HG03039 (cell line): Measurements from ENCODE around the gene GABARAP.
A peak's percentile ranks its signal among the peaks of the same experiment; 100 is the strongest.

ENCODE experiments used
- ATAC-seq: cut with Tn5 transposase; IDR thresholded peaks from one replicate; pipeline ENCODE4 v1.9.1; 2021; ENCODE audit warnings: mild to moderate bottlenecking, moderate library complexity; ENCODE audit not compliant: unreplicated experiment

GABARAP gene

DNA sequence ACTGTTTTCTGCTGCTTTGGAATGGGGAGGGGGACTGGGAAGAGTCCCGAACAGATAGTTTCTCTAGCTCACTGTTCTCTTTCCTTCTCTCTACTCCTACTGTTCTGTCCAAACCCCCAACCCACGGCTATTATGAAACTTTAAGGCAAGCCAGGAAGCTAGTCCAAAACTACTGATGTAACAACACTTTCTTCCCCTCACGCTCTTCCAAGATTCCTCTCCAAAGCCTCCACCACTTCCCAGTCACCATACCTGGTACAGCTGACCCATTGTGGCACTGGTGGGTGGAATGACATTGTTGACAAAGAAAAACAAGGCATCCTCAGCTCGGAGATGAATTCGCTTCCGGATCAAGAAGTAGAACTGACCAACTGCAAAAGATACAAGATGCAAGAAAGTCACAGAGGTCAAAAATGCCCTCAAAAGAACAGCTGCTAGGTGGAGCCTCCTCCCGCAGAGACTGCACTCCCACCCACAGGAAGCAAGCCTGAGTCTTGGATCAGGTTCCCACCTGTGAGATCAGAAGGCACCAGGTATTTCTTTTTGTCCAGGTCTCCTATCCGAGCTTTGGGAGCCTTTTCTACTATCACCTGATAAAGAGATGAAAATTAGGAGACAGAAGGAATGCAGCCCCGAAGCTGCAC is 1.0 kb downstream of the GABARAP start:
- no peak for ATAC-seq

DNA sequence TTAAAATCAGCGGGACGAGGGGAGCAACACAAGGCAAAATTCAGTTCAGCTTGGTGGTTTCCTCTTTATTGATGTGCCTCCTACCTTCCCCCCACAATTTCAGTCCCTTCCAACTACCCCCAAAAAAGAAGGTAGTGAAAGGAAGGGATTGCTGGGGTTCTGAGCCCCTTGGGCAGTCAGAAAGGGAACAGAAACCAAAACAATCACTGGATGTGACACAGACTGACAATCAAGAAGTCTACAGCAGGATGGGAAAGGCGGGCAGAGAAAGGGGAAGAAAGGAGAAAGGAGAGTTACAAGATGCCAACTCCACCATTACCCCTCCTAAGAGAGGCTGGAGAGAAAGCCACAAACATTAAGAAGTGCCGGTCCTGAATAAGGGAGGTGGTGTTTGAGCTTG is 1.9 kb downstream of the GABARAP start:
- ATAC-seq = no peak

- ATAC-seq = peak; percentile 36
Observed at GRCh38 chr17:7239091-7240027, 2.9 kb downstream of the GABARAP start, which contains the start of gene PHF23. PHF23 (minus strand) TSS chr17:7239457; CDS start chr17:7239279, 178 bp downstream.

GRCh38 chr17:7238420-7239090 is 3.7 kb downstream of the GABARAP start:
- ATAC-seq = no peak

GRCh38 chr17:7237761-7238419 is 4.4 kb downstream of the GABARAP start:
- no peak for ATAC-seq

- ATAC-seq = no peak
Observed at GRCh38 chr17:7237266-7237760, 4.9 kb downstream of the GABARAP start.

DNA sequence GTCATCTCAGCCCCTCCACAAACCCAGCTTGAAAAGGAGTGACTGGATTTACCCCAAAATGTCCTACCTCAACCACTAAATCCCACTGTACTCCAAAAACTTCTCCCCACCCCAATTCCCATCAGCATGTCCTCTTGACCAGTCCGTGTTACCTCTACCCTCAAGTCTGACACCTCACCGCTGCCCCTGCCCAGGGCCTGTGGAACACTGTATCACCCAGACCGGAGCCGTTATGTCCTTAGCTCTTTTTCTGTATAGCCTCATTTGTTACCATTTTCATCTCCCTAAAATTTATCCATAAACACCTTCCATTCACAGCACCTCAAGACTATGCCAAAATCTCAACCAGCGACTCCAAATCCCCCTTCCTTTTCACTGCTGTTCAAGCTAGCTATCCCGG is 5.4 kb downstream of the GABARAP start:
- no peak for ATAC-seq

- no peak for ATAC-seq
Observed at GRCh38 chr17:7235693-7236665, 6.3 kb downstream of the GABARAP start.

- ATAC-seq = peak; percentile 45
Observed at GRCh38 chr17:7234083-7234951, 7.9 kb downstream of the GABARAP start, which contains the start of gene DVL2. DVL2 (minus strand) TSS chr17:7234517; CDS start chr17:7234262, 255 bp downstream.

GRCh38 chr17:7233701-7234082 is 8.6 kb downstream of the GABARAP start:
- ATAC-seq = no peak

- no peak for ATAC-seq
Observed at GRCh38 chr17:7232114-7232513, 10.1 kb downstream of the GABARAP start.

- no peak for ATAC-seq
Observed at GRCh38 chr17:7229504-7229903, 12.7 kb downstream of the GABARAP start.

DNA sequence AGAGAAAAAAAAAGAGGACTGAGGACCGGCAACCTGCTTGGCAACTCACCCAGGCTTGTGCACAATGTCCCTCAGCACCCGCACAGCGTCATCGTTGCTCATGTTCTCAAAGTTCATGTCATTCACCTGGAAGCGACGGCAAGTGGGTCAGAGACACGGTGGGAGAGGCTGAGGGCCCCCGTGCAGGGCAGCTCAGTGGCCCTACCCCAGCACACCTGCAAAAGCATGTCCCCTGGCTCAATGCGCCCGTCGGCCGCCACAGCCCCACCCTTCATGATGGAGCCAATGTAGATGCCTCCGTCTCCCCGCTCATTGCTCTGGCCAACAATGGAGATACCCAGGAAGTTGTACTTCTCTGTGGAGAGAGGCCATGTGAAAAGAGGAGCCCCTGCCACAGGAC is 13.3 kb downstream of the GABARAP start:
- no peak for ATAC-seq

DNA sequence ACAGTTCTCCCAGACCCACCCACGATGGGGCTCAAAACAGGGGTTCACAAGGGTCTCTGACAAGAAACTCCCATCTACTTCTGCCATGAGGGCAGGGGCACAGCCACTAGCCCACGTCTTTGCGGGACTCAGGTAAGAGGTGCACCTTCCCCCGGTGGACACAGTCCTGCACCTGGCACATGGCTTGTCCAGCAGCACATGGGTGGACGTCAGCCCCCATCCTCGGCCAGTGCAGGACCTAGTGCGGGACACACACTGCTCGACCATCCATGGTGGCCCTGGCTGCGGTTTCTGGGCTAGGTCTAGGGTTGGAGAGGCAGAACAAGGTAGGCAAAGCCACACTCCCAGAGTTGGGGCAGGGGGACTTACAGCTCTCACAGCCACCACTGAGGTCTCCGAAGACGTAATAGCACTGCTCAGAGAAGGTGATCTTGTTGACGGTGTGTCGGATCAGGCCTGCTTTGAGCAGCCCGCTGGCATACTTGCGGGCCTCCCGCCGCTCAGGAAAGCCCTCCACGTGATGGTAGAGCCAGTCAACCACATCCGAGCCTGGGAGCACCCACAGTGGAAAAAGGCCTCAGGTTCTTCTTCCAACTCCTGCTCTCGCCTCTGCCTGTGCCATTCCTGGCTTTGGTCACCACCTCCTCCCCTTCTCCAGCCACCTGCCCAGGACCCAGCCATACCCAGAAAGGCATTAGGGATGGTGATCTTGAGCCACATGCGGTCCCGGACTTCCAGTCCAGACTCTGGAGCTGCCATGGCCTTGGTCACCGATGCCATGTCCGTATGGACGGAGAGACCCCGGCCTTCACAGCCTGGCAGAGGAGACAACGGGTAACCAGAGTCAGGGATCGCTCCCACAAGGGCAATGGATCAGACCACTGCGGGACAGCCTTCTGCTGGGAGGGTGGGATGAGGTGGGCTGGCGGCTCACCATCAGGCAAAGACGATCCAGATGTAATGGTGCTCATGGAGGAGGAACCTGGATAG is 15.2 kb downstream of the GABARAP start:
- ATAC-seq = no peak

DNA sequence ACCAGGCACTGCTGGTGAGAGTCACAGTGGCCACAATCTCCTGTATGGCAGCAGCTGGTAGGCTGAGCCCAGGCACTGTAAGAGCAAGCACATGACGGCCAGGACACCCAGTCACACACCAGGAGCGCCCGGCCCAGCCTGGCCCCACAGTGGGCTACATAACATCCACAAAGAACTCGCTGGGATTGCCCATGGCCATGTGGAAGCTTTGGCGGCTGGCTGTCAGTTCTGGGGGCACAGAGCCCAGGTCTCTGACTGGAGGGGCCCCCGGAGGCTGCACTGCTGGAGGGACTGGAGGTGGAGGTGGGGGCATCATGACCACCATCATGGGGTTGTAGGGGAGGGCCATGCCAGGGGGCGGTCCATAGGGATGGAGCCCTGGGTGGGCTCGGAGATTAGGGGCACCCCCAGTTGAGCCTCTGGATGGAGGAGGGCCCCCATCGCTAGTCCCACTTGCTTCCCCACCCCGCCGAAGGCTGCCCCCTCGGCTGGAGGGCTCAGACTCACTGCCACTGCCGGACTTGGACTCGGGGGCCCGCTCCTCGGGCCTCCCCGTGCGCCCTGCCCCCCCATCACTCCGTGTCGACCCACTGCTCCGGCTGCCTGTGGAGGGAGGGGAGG is 16.4 kb downstream of the GABARAP start:
- ATAC-seq = no peak

GRCh38 chr17:7224661-7225111 is 17.6 kb downstream of the GABARAP start:
- ATAC-seq = no peak

DNA sequence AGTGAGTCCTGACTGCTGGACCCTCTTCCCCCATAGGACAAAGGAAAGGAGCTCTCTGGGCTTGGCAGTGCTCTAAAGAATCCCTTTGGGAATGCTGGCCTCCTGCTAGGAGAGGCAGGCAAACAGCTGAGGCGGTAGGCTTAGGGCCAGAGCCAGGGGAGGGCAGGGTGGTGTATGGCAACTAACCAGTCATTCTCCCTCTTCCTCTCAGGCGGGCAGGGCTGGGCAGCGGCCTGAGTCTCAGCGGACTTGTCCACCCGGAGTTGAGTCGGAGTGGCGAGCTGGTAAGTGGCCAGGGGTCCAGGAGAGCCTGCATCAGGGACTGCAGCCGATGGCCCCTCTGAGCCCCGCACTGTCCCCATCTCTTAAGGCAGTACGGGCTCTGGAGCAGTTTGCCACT is 18.1 kb downstream of the GABARAP start:
- ATAC-seq = no peak
